ENCODE data around the gene ATP6V1E1.
"Not testable (repeated sequence)": the region's sequence is repeated elsewhere in the genome, so short reads cannot be mapped to it uniquely, and the experiment has no call there.

The ATP6V1E1 gene
- 60.9 to 137 (median 83.7) reads per million in 9 experiments for total RNA-seq

DNA sequence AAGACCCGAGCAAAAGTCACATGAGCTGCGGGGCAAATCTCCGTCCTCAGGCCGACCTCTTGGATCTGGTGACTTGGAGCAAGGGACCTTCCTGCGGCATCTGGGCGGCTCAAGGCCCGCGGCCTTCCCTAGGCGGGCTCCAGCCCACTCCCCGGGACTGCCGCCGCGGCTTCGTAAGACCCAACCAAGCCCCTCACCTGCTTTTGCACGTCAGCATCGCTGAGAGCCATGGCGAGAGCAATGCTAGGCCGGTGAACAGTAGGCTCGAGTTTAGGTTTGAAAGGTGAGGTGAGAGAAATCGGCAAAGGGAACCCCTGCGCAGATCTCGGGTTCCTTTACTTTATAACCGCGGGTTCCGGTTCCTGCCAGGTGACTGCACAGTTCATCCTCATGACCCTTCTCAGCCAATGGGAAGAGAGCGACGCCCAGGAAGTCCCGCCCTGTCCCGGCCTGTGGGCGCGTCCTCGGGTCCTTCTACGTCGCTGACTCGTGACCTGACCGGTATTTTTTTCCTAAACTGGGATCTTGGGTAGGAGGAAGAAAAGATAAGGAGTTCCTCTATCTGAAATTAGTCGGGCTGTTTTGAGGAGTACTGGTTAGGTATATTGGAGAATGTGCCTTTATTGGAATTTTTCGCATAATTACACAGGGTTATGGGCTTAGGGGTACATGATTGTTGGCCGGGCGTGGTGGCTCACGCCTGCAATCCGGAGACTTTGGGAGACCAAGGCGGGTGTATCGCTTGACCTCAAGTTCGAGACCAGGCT lies at the start of gene ATP6V1E1:
Gene ATP6V1E1 (minus strand): TSS at position 344 of the 767 bp plus-strand sequence. CDS start 114 bp downstream, at position 230.
- no peaks in the 10 kb centered on the region for H3K9me3 Mint-ChIP-seq
- H3K27ac Mint-ChIP-seq, result peak within 1 kb of the TSS; percentile 99
- peaks cover 14 to 27% of the 10 kb centered on the region in 2 donors for H3K4me1 Mint-ChIP-seq (ENCODE audit: low read depth in 2 of 2)
- peaks cover 36% of the 10 kb centered on the region for H3K36me3 Mint-ChIP-seq (ENCODE audit: insufficient read depth)
- ATAC-seq (replicated peaks) (peak; percentile 100), DNase-seq (peak; percentile 94 to 97 (median 94))
- H3K27me3 Mint-ChIP-seq, result no peaks in the 10 kb centered on the region
- H3K4me3 Mint-ChIP-seq, result peak within 1 kb of the TSS; percentile 90 to 94

DNA sequence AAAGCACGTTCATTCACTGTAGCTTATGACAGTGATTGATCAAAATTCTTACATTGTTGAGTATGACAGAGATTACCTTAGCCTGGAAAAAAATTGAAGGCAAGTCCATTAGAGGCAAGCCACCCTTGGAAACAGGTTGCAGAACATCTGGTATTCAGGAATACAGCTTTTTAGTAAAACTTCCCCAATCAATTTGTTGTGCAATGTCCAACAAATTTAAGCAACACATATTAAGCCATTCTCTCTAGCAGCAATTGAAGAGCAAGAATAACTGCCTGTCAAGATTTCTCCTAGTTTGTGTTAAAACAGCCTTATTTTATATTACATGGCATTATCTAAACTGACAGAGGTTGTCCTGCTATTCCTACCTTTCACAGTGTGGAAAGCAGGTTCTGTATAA lies 47.0 kb upstream of the ATP6V1E1 start:
- no peaks in the 10 kb centered on the region for H3K36me3 Mint-ChIP-seq (ENCODE audit: insufficient read depth)
- ATAC-seq (replicated peaks) (no peak), DNase-seq (no peak)
- H3K27ac Mint-ChIP-seq, result peak overlapping the region in 1 of 2 donors; percentile 68
- no peak overlapping the region for H3K4me3 Mint-ChIP-seq
- H3K4me1 Mint-ChIP-seq (ENCODE audit: low read depth in 2 of 2), result peaks cover 9 to 30% of the 10 kb centered on the region in 2 donors
- no peaks in the 10 kb centered on the region for H3K27me3 Mint-ChIP-seq
- no peaks in the 10 kb centered on the region for H3K9me3 Mint-ChIP-seq

DNA sequence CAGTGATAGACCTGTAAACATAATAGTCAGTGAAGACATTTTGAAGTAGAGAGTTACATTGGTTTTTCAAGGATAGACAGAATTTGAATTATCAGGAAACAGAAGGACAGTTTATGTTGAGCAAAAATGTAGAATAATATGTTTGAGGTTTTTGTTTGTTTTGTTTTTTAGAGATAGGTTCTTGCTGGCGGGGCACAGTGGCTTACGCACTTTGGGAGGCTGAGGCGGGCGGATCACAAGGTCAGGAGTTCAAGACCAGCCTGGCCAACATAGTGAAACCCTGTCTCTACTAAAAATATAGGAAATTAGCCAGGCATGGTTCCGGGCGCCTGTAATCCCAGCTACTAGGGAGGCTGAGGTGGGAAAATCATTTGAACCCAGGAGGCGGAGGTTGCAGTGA lies 45.6 kb upstream of the ATP6V1E1 start:
- DNase-seq (no peak), ATAC-seq (replicated peaks) (no peak)
- peaks cover 4% of the 10 kb centered on the region for H3K36me3 Mint-ChIP-seq (ENCODE audit: insufficient read depth)
- H3K9me3 Mint-ChIP-seq, result no peaks in the 10 kb centered on the region
- H3K4me3 Mint-ChIP-seq, result no peak overlapping the region
- H3K4me1 Mint-ChIP-seq (ENCODE audit: low read depth in 2 of 2), result peaks cover 9 to 30% of the 10 kb centered on the region in 2 donors
- H3K27ac Mint-ChIP-seq, result no peak overlapping the region
- H3K27me3 Mint-ChIP-seq, result no peaks in the 10 kb centered on the region

DNA sequence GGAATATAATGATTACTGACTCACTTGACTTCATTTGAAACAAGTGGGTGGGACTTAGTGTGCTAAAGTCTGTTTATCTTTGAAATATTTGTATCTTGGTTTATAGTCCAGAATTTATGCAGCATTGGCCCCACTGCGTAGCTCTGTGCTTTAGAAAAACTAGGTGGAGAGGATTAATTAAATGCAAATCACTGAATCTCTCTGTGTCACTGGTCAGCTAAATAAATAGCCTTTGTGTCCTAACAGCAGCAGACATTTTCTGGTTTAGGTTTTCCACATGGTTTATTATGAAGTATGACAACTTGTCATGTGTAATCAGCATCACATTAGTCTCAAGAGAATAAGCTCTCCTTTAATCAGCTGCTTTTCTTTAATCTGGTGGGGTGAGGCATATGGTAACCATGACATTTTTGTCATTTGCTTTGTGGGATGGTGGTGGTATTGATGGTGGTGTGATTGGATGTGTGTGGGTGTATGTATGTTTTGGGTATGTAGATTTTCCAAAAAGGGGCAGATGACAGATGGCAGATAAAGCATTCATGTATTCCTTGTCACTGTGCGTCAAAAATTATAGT lies 44.0 kb upstream of the ATP6V1E1 start:
- H3K27ac Mint-ChIP-seq, result no peak overlapping the region
- no peaks in the 10 kb centered on the region for H3K27me3 Mint-ChIP-seq
- H3K9me3 Mint-ChIP-seq, result no peaks in the 10 kb centered on the region
- DNase-seq, result no peak
- H3K4me3 Mint-ChIP-seq, result no peak overlapping the region
- H3K36me3 Mint-ChIP-seq (ENCODE audit: insufficient read depth), result peaks cover 4% of the 10 kb centered on the region
- no peak for ATAC-seq (replicated peaks)
- peaks cover 9 to 29% of the 10 kb centered on the region in 2 donors for H3K4me1 Mint-ChIP-seq (ENCODE audit: low read depth in 2 of 2)

DNA sequence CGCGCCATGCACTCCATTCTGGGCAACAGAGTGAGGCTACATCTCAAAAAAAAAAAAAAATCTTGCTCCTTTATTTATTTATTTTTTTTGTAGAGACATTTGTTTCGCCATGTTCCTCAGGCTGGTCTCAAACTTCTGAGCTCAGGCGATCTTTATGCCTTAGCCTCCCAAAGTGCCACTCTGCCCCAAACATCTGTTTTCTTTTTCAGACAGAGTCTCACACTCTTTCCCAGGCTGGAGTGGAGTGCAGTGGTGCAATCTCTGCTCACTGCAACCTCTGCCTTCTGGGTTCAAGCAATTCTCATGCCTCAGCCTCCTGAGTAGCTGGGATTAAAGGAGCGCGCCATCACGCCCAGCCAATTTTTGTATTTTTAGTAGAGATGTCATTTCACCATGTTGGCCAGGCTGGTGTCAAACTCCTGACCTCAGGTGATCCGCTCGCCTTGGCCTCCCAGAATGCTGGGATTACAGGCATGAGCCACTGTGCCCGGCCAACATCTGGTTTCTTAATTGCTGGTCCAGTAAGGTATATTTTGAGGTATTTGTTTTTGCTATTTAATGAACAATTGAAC lies 43.1 kb upstream of the ATP6V1E1 start:
- peaks cover 9 to 33% of the 10 kb centered on the region in 2 donors for H3K4me1 Mint-ChIP-seq (ENCODE audit: low read depth in 2 of 2)
- not testable (repeated sequence) for H3K36me3 Mint-ChIP-seq (ENCODE audit: insufficient read depth); ATAC-seq (replicated peaks); DNase-seq; H3K27ac Mint-ChIP-seq; H3K27me3 Mint-ChIP-seq; H3K9me3 Mint-ChIP-seq; H3K4me3 Mint-ChIP-seq

DNA sequence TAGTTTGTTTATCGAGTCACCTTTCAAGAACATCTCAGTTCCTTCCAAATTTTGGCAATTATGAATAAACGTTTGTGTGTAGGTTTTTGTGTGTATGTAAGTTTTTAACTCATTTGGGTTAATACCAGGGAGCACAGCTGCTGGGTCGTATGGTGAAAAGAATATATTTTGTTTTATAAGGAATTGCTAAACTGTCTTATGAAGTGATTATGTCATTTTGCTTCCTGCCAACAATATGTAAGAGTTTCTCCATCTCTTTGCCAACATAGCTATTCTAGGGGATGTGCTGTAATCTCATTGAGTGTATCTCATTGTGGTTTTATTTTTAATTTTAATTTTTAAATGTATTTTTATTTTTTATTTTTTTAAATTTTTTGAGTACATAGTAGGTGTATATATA lies 37.3 kb upstream of the ATP6V1E1 start:
- ATAC-seq (replicated peaks), result no peak
- peak overlapping the region in 1 of 2 donors; percentile 0 for H3K27ac Mint-ChIP-seq

DNA sequence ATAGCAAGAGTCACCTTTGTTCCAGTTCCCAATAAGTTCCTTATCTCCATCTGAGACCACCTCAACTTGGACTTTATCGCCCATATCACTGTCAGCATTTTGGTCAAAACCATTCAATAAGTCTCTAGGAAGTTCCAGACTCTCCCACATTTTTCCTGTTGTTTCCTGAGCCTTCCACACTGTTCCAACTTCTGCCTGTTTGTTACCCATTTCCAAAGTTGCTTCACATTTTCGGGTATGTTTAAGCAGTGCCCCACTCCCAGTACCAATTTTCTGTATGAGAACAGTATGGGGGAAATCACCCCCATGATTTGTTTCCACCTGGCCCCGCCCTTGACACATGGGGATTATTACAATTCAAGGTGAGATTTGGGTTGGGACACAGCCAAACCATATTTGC lies 36.7 kb upstream of the ATP6V1E1 start:
- Mint-ChIP-seq H3K4me1 (ENCODE audit: low read depth in 2 of 2) (peaks cover 4 to 14% of the 10 kb centered on the region in 2 donors), H3K4me3 (no peak overlapping the region), H3K36me3 (ENCODE audit: insufficient read depth) (peaks cover 44% of the 10 kb centered on the region), H3K9me3 (no peaks in the 10 kb centered on the region), H3K27me3 (no peaks in the 10 kb centered on the region), H3K27ac (peak overlapping the region in 1 of 2 donors; percentile 0)
- ATAC-seq (replicated peaks) (no peak), DNase-seq (no peak)

More for the DNA sequence above, 37.3 kb upstream of the ATP6V1E1 start:
- no peaks in the 10 kb centered on the region for H3K9me3 Mint-ChIP-seq
- peaks cover 4 to 14% of the 10 kb centered on the region in 2 donors for H3K4me1 Mint-ChIP-seq (ENCODE audit: low read depth in 2 of 2)
- H3K27me3 Mint-ChIP-seq, result no peaks in the 10 kb centered on the region
- no peak for DNase-seq
- H3K36me3 Mint-ChIP-seq (ENCODE audit: insufficient read depth), result peaks cover 38% of the 10 kb centered on the region
- no peak overlapping the region for H3K4me3 Mint-ChIP-seq

DNA sequence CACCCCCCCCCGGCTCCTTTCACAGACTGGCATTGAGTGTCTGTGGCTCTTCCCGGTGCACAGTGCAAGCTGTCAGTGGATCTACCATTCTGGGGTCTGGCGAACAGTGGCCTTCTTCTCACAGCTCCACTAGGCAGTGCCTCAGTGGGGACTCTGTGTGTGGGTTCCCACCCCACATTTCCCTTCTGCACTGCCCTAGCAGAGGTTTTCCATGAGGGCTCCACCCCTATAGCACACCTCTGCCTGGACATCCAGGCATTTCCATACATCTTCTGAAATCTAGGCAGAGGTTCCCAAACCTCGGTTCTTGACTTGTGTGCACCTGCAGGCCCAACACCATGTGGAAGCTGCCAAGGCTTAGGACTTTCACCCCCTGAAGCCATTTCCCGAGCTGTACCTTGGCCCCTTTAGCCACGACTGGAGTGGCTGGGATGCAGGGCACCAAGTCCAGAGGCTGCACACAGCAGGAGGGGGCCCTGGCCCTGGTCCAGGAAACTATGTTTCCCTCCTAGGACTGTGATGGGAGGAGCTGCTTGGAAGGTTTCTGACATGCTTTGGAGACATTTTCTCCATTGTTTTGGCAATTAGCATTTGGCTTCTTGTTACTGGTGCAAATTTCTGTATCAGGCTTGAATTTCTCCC lies 36.0 kb upstream of the ATP6V1E1 start:
- H3K36me3 Mint-ChIP-seq (ENCODE audit: insufficient read depth), result peaks cover 46% of the 10 kb centered on the region
- H3K9me3 Mint-ChIP-seq, result no peaks in the 10 kb centered on the region
- no peak for ATAC-seq (replicated peaks)

DNA sequence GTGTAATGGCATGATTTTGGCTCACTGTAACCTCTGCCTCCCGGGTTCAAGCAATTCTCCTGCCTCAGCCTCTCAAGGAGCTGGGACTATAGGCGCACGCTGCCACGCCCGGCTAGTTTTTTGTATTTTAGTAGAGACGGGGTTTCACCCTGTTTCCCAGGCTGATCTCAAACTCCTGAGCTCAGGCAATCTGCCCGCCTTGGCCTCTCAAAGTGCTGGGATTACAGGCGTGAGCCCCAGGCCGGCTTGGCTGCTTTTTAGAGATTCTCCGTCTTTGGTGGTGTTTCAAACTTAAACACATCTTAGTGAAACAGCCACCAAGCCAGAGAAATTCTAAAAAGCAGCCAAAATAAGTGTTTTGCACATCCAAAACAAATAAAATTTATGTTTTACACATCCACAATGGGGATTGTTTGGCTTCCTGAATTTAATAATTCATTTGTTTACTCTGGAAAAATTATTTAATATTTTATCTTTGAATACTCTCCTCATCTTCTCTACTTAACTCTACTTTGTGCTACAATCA lies 28.4 kb upstream of the ATP6V1E1 start:
- DNase-seq (no peak), ATAC-seq (replicated peaks) (no peak)
- Mint-ChIP-seq H3K9me3 (no peaks in the 10 kb centered on the region), H3K27ac (peak overlapping the region in 1 of 2 donors; percentile 35), H3K4me3 (no peak overlapping the region), H3K27me3 (no peaks in the 10 kb centered on the region), H3K36me3 (ENCODE audit: insufficient read depth) (peaks cover 56% of the 10 kb centered on the region), H3K4me1 (ENCODE audit: low read depth in 2 of 2) (no peaks in the 10 kb centered on the region)

More for the DNA sequence above, 36.0 kb upstream of the ATP6V1E1 start:
- H3K4me3 Mint-ChIP-seq, result no peak overlapping the region
- H3K27ac Mint-ChIP-seq, result no peak overlapping the region
- no peaks in the 10 kb centered on the region for H3K27me3 Mint-ChIP-seq
- DNase-seq, result no peak
- H3K4me1 Mint-ChIP-seq (ENCODE audit: low read depth in 2 of 2), result peaks cover 4 to 14% of the 10 kb centered on the region in 2 donors

DNA sequence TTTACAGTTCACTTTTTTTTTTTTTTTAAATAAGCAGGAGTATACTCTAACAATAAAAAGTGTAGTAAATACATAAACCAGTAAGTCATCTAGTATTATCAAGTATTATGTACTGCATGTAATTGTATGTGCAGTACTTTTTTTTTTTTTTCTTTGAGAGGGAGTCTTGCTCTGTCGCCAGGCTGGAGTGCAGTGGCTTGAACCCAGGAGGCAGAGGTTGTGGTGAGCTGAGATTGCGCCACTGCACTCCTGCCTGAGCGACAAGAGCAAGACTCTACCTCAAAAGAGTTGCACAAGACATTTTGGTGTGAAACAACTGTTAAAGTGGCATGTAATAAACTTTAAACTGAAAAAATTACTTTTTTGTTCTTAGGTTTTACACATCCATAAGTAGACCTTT lies 26.7 kb upstream of the ATP6V1E1 start:
- H3K9me3 Mint-ChIP-seq, result no peaks in the 10 kb centered on the region
- no peak for ATAC-seq (replicated peaks)
- no peak overlapping the region for H3K27ac Mint-ChIP-seq
- no peaks in the 10 kb centered on the region for H3K27me3 Mint-ChIP-seq
- no peak overlapping the region for H3K4me3 Mint-ChIP-seq
- peaks cover 42% of the 10 kb centered on the region for H3K36me3 Mint-ChIP-seq (ENCODE audit: insufficient read depth)
- DNase-seq, result no peak
- H3K4me1 Mint-ChIP-seq (ENCODE audit: low read depth in 2 of 2), result no peaks in the 10 kb centered on the region

DNA sequence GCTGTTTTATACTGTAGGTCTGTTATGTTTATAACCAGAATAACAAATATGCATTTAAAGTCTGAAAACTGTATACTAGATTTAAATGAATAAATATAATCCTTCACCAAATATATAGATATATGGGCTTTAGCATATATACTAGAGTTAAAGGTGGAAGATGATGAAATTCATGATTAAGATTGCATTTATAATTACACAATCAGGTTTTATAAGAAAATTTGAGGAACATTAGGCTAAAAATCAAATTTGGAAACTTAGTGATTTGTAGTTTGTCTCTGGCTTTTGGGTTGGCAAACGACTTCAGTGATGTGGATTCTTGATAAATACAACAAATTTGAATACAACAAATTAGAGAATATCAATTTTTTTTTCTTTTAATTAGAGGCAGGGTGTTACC lies 20.0 kb upstream of the ATP6V1E1 start:
- ATAC-seq (replicated peaks), result no peak

DNA sequence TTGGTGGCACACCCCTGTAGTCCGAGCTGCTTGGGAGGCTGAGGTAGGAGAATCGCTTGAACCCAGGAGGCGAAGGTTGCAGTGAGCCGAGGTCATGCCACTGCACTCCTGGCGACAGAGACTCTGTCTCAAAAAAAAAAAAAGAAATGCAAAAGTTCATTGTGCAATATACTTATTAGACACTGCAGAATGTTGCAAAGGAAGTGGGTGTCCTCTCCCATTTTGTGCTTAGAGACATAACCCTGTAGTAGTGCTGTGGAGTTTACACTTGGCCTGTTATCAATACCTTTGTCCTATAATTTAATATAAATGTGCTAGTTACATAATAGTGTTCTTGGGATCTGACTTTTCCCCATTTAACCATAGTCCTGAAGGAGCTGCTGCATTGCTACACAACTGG lies 19.4 kb upstream of the ATP6V1E1 start:
- no peak for ATAC-seq (replicated peaks)
- DNase-seq, result no peak
- Mint-ChIP-seq H3K4me1 (ENCODE audit: low read depth in 2 of 2) (peaks cover 1 to 6% of the 10 kb centered on the region in 2 donors), H3K36me3 (ENCODE audit: insufficient read depth) (peaks cover 12% of the 10 kb centered on the region), H3K9me3 (no peaks in the 10 kb centered on the region), H3K27ac (no peak overlapping the region), H3K4me3 (no peak overlapping the region), H3K27me3 (no peaks in the 10 kb centered on the region)

More for the DNA sequence above, 20.0 kb upstream of the ATP6V1E1 start:
- DNase-seq, result no peak
- Mint-ChIP-seq H3K36me3 (ENCODE audit: insufficient read depth) (peaks cover 12% of the 10 kb centered on the region), H3K4me3 (no peak overlapping the region), H3K27me3 (no peaks in the 10 kb centered on the region), H3K9me3 (no peaks in the 10 kb centered on the region), H3K27ac (no peak overlapping the region), H3K4me1 (ENCODE audit: low read depth in 2 of 2) (peaks cover 1 to 5% of the 10 kb centered on the region in 2 donors)

DNA sequence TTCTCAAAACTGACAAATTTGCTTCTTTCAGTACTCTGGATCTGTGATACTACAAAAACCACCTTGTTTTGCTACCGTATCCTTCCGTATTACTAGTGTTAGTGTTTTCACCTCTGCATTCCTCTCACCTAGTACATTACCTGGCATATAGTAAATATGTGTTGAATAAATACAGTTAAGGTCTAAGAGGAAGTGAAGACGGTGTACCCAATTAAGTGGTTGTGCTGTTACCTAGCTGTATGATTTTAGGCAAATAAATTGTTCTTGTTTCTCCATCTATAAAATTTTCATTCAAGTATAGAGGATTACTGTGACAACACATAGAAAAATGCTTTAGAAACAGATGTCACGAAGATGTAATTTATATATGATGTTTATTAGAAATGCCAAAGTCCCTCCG lies 18.9 kb upstream of the ATP6V1E1 start:
- ATAC-seq (replicated peaks) (no peak), DNase-seq (no peak)
- Mint-ChIP-seq H3K4me1 (ENCODE audit: low read depth in 2 of 2) (peaks cover 1 to 12% of the 10 kb centered on the region in 2 donors), H3K27ac (no peak overlapping the region), H3K9me3 (no peaks in the 10 kb centered on the region), H3K36me3 (ENCODE audit: insufficient read depth) (peaks cover 12% of the 10 kb centered on the region), H3K4me3 (no peak overlapping the region), H3K27me3 (no peaks in the 10 kb centered on the region)

Measured in effector memory CD8-positive, alpha-beta T cell (primary cell).